Measurements from ENCODE around the gene CTSH.
"Not testable (repeated sequence)": the region's sequence is repeated elsewhere in the genome, so short reads cannot be mapped to it uniquely, and the experiment has no call there.

CTSH gene

DNA sequence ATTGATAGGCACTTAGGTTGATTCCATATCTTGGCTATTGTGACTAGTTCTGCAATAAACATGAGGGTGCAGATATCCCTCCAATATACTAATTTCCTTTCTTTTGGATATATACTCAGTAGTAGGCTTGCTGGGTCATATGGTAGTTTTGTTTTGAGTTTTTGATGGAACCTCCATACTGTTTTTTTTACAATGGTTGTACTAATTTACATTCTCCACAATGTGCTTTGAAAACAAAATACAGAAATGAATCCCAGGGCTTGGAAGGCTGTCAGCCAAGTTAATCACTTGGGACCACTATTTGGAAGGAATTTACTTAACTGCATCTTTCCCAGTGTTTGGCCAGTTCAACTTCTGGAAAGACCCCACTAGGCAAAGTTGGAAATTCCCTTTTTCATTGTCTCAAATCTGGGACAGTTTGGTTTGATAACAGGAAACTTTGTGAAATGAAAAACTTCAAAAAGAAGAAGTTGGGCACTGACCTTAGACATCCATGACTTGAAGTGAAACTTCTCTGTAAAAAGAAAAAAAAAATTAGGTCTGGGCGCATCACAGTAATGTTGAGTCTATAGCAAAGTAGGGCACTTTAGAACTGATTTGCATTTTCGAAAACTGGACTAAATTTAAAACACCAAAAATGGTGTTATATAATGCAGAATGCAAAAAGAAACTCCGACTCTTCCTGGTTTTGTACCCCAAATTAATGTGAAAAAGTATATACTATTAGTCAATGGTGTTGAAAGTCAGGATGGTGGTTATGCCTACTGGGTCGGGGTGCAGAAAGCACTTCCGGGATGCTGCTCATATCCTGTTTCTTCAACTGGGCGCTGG is 6.0 kb downstream of the CTSH start:
- DNase-seq (ENCODE audit: low spot score), result no peak

DNA sequence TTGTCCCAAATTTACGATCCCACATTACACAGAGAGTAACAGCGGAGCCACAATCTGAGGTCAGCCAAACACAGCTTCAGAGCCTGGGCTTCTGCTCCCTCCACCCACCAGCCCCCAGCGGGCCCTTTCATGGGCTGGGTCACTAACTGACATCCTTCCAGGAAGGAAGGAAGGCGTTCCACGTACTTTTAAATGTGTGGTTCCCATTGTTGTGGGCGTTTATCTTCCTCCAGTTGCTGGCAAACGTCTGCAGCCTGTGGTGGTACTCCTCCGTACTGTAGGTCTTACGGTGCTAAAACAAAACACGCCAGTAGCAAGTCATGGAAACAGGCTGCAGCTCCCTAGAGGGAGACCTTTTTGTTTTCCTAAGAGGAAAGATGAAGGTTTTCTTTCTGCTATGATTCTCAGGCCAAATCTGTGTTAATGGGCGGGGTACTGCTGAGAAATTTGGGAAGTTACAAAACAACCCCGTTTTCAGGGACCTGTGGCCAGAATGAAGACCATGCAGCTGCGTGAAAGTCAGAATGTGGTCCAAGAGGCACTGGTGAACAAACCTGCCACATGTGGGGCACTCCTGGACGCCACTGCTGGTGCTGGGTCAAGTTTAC is 7.6 kb downstream of the CTSH start:
- no peak for DNase-seq (ENCODE audit: low spot score)

DNA sequence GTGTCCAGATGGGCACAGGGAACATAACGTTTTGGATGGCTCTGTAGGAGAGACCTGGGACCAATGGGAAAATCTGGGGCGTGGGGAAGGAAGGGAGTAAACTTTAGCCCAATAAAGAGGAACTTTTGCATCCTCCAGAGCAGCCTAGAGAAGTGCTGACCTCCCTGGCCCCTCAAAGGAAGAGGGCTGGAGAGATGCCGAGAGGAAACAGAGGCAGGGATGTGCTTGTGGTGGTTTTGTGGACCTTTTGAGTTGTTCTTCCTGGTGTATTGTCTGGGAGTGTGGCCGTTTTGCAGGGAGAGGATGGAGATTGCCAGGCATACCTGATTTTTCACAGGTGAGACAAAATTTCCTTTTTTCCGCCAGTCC is 10.2 kb downstream of the CTSH start:
- no peak for DNase-seq (ENCODE audit: low spot score)

DNA sequence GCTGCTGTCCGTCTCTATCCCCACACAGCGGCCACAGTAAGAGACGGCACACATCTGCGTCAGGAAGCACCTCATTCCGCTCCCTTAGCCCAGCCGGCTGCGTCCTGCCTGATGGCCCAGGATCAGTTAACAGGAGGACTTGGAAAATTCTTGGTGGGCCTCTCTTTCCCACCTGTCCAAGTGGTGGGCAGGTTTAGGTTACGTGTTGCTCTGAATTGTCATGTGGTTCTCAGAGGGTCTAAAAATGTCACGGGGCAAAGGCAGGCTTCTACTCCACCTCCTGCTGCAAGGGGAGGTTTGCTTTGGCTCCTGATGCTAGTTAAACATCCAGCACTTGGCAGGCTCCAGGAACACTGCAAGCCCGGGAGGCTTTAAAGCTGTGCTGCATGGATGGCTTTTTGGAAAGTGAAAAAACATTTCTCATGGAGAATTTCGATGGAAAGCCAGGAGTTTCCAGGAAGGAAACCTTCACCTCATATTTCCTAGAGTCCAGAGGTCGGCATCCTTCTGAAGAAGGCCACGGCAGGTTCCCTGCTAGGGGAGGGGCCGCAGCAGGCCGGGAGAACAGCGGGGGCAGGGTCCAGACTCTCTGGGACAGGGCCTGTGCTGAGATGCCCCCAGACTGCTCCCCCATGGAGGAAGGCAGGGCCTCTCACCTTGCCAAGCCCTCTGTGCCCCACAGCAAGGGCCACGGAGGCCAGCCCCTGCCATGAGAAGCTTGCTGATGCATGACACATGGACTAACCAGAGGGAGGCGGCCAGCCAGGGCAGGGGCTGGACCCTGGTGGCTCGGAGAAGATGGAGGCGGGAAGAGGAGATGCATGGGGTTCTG is 10.8 kb downstream of the CTSH start:
- no peak for DNase-seq (ENCODE audit: low spot score)

DNA sequence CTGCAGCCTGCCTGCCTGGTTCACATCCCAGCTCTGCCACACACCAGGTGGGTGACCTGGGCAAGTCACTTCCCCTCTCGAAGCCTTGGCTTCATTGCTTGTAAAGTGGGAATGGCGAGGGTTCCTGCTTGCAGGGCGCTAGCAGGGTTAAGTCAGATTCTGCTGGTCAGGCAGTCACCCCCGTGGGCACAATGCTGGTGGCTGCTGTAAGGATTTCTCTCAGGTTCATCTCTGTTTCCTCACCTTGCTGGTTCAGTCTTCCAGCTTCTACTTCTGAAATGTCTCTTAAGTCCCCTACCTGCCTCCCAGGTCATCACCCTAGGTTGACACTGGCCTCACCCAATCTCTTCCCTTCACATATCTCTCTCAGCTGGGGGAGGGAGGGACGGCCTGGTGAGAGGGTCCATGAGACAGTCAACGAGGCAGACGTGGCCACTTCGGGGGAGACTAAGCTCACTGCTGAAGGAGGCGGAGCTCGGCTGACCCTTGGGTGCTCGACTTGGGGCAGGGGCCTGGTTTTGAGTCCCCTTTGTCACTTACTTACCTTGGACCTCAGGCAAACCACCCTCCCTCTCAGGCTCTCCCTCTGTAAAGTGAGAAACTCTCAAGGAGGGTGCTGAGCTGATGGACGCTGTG is 11.5 kb downstream of the CTSH start:
- no peak for DNase-seq (ENCODE audit: low spot score)

DNA sequence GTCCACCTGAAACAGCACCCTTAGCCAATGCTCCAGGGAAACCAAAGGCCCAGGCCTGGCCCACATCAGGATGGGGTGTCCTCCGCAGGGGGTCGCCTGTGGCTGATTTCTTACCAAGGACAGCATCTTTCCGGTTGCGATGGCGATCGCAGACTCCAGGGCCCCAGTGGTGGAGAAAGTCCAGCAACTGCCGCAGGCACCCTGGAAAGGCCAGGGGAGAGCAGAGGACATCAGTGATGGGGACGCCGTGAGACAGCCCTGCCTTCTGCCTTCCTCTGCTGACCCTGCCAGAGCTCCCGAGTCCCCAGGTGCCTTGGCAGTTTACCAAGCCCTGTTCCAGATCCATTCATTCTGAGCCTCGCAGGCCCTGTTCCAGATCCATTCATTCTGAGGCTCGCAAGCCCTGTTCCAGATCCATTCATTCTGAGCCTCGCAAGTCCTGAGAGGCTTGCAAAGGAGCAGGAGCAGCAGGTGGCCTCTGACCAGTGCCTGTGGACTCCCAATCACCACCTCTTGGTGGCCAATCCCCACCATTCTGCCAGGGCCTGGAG is 12.5 kb downstream of the CTSH start:
- DNase-seq (ENCODE audit: low spot score), result no peak

DNA sequence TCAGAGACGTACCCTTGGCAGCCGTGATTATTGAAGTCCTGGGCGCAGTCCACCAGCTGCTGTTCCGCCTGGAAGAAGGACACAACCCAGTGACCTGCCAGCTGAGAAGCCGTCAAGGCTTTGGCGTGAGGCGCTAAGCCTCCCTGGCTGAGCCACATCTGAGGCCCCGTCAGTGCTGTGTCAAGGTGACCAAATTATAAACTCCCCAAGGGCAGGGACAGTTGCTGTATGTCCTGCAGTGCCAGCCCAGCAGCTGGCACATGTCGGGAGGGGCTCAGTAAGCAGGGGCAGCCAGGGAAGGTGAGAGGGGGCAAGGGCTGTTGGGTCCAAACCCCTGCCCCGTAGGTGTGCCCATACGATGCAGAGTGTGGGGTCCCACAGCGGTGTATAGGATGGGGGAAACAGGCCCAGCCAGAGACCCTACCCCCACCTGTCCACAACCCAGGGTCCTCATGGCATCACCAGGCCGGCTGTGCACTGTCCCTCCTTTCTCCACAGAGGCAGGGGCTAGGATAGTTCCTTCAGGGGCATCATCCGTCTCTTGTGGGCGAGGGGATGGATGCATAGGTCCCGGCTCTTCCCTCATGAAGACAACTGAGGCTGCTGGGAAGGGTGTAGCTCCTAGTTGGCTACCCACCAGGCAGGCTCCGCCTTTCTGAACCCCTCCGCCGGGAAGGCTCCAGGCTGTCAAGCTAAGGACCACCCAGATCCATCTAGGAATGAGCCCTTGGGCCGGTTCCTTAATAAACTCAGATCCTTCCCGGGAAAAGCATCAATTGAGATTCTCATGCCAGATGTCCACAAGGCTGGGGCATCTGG is 13.2 kb downstream of the CTSH start:
- DNase-seq (ENCODE audit: low spot score), result no peak

DNA sequence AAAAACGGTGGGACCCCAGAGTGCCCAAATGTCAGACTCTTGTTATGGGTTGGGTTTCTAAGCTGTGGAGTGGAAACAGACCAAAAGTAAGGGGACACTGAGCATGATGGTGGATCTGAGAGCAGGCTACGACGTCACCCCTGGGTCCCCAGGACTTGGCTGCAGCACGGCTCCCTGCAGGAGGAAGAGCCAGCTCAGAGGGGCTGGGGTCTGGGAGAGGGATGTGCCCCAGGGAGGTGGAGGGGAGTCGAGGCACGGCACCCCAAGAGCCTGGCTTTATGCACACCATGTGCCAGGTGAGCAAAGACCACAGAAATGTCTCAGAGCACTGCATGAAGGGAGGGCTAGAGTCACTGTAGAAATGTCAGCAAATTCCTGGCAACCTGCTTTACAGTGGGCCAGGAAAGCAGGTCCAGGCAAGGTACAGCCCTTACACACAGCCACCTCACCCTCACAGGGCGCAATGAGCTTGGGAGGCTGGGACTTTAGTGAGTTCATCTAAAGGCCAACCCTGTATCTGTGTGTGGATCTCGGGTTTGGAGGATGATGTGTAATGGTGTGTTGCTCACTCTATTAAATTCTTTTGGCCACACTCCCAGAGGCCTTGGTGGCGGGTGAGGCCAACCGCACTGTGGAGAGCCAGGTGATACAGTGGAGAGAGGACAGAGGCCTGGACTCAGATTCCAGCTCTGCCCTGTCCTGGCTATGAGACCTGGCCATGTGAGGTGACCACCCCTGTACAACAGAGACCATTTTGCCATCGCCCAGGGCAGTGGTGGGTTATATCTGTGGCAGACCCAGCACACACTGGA is 14.1 kb downstream of the CTSH start:
- no peak for DNase-seq (ENCODE audit: low spot score)

DNA sequence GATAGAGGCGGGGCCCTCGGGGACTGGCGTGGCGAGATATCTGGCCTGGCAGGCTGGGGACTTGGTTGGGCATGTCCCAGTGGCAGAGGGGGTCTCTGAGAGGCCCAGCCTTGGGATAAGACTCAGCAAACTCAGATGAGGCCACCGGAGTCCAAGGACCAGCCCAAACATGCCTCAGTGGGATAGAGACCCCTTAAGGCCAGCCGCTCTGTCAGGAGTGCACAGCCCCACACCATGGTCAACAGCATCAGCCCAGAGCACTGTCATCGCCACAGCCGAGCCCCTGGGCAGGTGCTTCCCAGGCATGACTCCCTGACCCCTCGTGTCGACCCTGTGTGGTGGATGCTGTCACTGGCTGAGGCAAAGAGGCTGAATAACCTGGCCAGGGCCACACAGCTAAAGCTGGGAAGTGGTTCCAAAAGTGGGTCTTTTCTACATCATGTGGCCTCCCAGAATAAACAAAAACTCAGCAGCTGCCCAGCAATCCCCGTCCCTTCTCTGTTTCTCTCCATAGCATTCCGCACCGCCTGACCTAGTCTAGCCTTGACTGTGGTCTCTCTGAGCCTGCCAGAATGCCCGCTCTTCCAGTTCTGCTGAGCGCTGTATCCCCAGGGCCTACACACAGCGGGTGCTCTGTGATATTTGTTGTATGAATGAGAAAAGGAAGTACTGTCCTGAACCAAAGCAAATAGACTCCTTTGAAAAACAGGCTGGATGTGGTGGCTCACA is 15.1 kb downstream of the CTSH start:
- no peak for DNase-seq (ENCODE audit: low spot score)

DNA sequence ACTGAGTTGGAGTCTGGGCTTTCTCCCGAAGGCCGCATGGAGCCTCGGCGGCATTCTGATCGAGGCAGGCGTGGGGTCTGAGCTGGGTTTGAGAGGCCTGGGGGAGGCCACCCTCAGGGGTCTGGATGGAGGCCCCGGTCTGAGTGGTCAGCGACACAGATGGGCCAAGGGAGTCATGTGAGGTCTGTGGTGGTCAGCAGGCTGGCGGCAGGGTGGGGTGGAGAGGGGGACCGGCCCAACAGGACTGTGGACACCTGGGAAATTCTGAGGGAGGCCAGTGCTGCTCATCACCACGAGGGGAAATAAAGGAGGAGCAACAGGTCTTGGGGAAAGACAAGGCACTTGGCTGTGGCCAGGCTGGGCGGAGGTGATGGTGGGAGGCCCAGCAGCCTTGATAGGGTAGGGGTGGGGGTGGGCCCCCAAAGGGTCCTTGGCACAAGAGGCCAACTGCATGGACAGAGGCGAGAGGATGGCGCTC is 16.2 kb downstream of the CTSH start:
- no peak for DNase-seq (ENCODE audit: low spot score)

DNA sequence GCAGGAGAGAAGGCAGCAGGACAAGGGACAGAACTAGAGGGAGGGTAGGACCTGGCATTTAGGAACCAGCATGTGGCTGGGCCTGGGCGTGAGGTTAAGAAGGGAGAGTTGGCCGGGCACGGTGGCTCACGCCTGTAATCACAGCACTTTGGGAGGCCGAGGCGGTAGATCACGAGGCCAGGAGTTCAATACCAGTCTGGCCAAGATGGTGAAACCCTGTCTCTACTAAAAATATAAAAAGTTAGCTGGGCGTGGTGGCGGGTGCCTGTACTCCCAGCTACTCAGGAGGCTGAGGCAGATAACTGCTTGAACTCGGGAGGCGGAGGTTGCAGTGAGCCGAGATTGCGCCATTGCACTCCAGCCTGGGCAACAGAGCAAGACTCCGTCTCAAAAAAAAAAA is 16.7 kb downstream of the CTSH start:
- not testable (repeated sequence) for DNase-seq (ENCODE audit: low spot score)

DNA sequence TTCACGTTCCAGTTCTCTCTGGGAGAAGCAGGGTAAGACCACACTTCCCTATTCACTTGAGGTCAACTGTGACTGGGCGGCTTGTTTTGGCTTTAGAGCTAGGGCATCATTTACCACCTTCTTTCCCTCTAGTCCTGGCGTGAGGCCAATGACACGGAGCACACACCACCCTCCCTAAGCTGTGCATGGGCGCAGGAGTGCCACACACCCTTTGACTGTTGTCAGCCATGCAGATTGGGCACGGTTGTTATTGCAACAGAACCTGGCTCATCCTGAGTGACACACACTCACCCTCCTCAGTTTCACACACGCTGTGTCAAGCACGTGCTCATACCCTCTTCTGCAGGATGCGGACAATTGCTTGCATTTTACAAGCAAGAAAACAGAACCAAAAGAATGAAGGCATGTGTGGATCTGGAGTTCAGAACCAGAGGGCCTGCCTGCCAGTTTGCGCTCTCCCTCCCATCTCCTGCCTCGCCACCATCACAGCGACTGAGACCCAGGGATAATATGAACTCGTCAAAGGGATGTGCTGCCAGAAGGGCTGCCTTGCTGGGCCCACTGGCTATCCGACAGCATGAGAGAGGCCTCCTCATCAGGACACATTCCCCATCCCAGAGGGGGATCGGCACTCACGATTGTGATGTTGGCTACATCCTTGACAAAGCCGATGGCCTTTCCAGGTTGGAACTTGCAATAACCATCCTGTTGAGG is 17.6 kb downstream of the CTSH start:
- no peak for DNase-seq (ENCODE audit: low spot score)

DNA sequence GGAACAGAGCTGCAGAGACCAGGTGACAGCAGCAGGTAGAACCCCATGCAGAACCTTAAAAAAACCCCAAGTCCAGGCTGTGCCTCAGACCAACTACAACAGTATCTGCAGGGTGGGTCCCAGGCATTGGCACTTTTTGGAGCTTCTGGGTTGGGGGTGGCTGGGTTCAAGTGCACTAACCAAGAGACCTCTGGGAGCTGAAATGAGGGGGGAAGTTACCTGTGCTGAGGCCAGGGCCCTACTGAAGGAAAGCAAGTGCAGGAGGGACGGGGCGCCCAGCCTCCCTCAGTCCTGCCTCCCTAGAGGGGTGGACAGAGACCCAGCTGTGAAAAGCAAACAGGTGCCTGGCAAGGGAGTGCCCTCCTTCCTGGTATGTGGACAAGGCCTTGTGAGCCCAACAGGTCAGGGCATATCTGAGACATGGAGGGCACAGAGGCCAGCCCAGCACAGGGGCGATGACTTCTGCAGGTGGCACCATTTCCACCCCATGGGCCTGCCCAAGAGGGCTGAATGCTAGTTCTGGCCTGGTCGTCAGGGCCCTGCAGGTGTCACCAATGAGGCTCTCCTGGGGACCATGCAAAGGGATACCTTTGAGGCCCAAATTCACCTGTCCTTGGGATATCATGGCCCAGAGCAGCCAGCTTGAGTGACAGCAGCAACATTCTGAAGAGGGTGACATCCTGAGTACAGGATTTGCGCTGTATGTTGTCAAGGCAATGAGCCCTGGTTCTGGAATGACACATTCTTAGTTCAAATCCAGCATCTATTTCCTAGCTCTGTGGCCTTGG is 18.7 kb downstream of the CTSH start:
- DNase-seq (ENCODE audit: low spot score), result no peak

DNA sequence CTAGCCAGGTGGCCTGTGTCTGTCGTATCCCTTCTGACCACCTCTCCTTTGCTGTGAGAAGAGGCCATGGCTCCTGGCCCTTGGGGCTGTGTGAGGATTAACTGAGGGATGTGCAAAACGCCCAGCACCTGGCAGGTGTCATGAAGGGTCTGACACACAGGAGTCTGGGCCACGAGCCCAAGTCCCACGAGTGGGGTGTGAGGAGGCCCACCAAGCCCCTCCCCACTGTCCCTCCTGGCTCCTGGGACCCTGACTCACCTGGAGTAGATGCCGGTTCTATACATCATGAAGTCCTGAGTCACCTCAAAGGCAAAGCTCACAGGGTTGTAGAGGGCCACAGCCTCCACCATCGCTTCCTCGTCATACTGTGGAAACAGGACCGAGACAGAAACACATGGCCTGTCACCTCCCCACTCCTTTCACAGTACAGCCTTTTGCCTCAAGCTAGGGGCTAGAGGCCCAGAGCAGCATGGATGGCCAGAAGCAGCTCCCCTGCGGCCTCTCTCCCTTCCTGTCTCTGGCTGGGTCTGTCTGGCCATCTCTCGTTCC is 19.7 kb downstream of the CTSH start:
- no peak for DNase-seq (ENCODE audit: low spot score)

DNA sequence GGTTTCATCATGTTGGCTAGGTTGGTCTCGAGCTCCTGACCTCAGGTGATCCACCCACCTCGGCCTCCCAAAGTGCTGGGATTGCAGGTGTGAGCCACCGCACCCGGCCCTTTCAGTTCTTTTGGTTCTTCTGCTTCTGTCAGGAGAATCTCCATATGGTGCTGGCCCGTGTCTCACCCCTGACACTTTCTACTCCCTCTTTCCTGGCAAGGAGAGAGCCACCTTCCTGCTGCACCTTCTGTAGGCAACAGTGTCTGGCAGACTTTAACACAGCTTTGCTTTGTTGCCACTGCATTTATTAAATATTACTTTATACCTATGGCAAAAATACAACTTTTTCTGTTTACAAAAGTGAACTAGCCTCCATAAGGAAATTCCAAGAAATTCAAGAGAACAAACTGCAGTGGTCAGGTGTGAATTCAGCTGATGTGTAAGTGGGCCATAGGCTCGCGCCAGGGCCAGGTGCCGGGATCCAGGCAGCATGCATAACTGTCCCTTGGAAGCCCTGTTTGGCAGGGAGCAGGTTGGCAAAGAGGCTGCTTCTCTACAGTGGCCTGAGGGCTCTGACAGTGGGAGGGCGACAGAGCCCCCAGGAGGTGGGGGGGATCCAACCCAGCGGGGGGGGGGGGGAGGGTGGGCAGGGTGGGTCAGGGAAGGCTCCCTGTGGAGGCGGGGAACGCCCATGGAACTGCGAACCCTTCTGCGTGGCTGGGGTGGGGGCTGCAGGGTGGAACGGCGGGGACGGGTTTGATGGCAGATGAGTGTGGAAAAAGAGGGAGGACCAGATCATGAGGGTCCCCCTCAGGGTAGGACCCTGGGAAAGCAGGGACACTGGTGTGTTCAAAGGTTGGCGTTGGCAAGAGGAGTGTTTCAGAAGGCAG is 21.1 kb downstream of the CTSH start:
- no peak for DNase-seq (ENCODE audit: low spot score)

DNA sequence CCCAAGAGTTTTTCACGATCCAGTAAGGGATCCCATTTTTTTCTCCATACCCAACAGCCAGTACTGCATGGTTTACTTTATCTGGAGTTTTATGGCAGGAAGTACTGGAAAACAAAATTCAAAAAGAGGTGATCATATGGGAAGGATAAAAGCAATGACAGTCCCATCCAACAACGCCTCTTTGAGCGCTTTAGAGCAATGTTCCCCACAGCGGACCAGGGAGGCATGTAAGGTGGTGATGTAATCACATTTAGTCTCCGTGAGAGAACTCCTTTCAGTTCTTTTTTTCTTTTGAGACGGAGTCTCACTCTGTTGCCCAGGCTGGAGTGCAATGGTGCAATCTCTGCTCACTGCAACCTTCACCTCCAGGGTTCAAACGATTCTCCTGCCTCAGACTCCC is 21.8 kb downstream of the CTSH start:
- no peak for DNase-seq (ENCODE audit: low spot score)

DNA sequence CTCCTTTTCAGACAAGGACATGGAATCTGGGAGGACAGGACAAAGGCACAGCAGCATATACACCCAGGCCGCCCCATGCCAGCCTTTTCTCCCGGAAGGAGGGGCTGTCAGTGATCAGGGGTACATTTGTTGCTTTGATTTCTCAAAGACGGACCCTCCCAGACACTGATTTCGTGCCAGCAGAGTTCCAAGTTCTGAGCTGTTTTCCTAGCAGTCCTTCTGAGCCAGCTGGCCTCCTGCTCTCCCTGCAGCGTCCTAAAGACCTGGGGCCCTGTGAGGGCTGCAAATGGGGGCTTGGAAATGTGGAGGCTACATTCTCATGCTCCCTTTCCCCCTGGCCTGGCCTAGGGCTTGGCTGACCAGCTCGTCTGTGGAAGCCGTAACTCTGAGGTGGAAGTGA is 22.3 kb downstream of the CTSH start:
- DNase-seq (ENCODE audit: low spot score), result no peak
